ENCODE results near the gene SEMA3G. TPM values are rescaled to one million over a fixed set of nuclear protein-coding genes. Genes with fewer than 3 reads are reported as not detected.

Gene SEMA3G
- total RNA-seq, 2 experiments from 2014 or later, result not detected

DNA sequence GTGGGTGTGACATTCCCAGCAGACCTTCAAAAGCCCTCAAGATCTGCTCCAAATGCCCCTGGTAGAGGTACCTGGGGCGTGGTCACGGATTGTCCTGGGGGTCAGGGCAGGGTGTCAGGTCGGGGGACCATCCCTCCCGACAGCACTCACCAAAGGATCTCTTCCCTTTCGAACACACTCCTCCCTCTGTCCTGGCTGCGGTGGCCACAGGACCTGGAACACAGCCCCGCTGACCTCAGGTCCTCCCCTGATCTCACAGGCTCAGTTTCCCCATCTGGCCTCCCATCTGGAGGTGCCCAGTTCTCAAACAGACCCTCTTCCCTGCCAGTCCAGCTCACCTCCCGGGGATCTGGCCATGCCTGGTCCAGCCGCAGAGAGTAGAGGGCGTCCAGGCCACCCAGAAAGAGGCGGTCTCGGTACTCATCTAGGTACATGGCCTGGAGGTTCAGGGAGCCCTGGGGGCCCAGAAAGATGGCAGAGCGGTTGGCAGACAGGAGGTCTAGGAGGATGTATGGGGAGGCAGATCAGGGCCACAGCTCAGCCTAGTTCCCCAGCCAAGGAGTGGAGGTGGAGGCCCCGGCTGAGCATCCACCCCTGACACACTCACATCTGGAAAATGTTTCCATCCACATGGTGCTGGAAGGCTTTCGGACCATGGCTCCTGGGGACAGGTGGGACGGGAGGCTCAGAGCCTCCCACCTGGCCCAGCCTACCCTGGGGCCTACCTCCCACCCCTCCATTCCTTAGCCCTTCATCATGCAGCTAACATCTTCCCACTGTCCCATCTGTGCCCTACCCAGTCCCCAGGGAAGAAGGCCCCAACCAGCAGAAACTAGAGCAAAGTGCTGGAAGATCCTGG lies 2.3 kb downstream of the SEMA3G start:
- POLR2A ChIA-PET, result interaction anchor here (0.6 kb wide), 1 partner anchor 246 kb away, joined by 4 read pairs; no protein-coding TSS in a partner anchor
- Mint-ChIP-seq H3K4me3 (no peak overlapping the region), H3K27ac (no peak overlapping the region), H3K9me3 (no peaks in the 10 kb centered on the region), H3K4me1 (ENCODE audit: low read depth) (peaks cover 4% of the 10 kb centered on the region), H3K27me3 (no peaks in the 10 kb centered on the region), H3K36me3 (ENCODE audit: low read depth) (no peaks in the 10 kb centered on the region)
- intact Hi-C loops (cut with micrococcal nuclease), result no loop called here
- DNase-seq (no peak), ATAC-seq (no peak)
- CTCF ChIA-PET, result interaction anchor here (1.0 to 2.0 kb wide), 2 partner anchors 11 to 14 kb away, joined by 4 to 5 read pairs; partner anchors contain the start of gene TNNC1
- TF ChIP-seq, protein P1, sequence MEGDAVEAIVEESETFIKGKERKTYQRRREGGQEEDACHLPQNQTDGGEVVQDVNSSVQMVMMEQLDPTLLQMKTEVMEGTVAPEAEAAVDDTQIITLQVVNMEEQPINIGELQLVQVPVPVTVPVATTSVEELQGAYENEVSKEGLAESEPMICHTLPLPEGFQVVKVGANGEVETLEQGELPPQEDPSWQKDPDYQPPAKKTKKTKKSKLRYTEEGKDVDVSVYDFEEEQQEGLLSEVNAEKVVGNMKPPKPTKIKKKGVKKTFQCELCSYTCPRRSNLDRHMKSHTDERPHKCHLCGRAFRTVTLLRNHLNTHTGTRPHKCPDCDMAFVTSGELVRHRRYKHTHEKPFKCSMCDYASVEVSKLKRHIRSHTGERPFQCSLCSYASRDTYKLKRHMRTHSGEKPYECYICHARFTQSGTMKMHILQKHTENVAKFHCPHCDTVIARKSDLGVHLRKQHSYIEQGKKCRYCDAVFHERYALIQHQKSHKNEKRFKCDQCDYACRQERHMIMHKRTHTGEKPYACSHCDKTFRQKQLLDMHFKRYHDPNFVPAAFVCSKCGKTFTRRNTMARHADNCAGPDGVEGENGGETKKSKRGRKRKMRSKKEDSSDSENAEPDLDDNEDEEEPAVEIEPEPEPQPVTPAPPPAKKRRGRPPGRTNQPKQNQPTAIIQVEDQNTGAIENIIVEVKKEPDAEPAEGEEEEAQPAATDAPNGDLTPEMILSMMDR (IDR thresholded peaks at IDR 0.05), result no peak

DNA sequence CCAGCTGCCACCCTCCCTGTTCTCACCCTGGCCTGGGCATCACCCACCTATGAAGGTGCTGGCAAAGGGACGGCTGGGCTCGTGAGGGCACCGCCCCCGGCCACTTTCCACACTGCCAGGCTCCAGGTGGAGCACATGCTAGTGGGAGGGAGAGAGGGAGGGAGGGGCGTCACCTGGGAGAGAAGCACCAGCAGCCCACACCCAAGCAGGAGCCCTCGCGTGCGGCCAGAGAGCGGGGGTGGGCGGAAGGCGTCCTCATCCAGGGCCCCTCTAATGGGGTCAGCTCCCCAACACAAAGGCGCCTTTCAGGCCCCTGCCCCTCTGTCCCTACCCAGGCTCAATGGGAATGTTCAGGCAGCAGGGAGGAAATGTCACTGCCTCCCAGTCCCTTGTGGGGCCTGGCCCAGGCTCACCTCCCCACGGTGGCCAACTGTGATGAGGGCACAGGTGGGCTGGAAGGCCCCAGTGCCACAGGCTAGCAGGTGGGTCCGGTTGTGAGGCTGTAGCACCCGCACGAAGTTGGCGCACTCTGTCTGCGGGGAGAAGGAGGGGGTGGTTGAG lies 3.1 kb downstream of the SEMA3G start:
- intact Hi-C loops (cut with micrococcal nuclease), result no loop called here
- H3K4me1 Mint-ChIP-seq (ENCODE audit: low read depth), result peaks cover 2% of the 10 kb centered on the region
- POLR2A ChIA-PET, result interaction anchor here (0.6 kb wide), 1 partner anchor 245 kb away, joined by 4 read pairs; no protein-coding TSS in a partner anchor
- no peak for ATAC-seq
- H3K36me3 Mint-ChIP-seq (ENCODE audit: low read depth), result no peaks in the 10 kb centered on the region
- TF ChIP-seq, protein P1 (IDR thresholded peaks at IDR 0.05), result no peak
- CTCF ChIA-PET, result interaction anchor here (1.0 to 2.0 kb wide), 4 partner anchors 12 to 14 kb away, joined by 3 to 5 read pairs (median 4); partner anchors contain the start of gene TNNC1
- H3K27me3 Mint-ChIP-seq, result no peaks in the 10 kb centered on the region
- H3K27ac Mint-ChIP-seq, result no peak overlapping the region
- no peaks in the 10 kb centered on the region for H3K9me3 Mint-ChIP-seq
- DNase-seq, result no peak
- no peak overlapping the region for H3K4me3 Mint-ChIP-seq

DNA sequence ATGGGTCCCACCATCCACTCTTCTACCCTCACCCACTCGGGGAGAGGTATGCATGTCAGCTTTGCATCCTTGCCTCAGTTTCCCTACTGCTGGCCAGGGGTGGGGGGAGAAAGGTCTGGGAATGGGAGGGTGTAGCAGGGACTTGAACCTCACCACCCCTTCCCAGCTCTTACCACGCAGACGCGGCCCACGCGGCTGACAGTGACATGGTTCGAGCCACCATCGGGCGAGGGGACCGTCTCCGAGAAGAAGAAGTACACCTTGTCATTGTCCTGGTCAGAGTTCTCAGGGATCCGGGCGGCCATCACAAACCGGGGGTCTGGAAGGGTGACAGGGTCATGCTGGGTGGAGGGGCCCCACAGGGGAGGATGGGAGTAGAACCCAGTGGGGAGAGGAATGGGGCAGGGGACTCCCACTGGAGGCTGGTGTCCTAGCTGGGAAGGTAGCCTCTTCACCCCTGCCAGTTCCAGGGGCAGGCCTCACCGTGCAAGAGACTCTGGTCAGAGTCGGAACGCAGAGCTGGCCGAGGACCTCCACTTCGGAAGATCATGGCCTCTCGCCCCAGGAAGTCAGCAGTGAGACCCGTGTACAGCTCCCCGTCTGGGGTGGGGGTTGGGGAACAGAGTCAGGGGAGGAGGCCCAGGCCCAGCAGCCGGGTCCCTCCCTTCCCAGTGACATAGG lies 3.7 kb downstream of the SEMA3G start:
- TF ChIP-seq, protein P1 (IDR thresholded peaks at IDR 0.05), result no peak
- peaks cover 2% of the 10 kb centered on the region for H3K4me1 Mint-ChIP-seq (ENCODE audit: low read depth)
- DNase-seq (no peak), ATAC-seq (no peak)
- H3K27ac Mint-ChIP-seq, result no peak overlapping the region
- H3K4me3 Mint-ChIP-seq, result no peak overlapping the region
- H3K9me3 Mint-ChIP-seq, result no peaks in the 10 kb centered on the region
- H3K36me3 Mint-ChIP-seq (ENCODE audit: low read depth), result no peaks in the 10 kb centered on the region
- POLR2A ChIA-PET, result interaction anchor here (0.7 kb wide), 1 partner anchor 37 kb away, joined by 3 read pairs; no protein-coding TSS in a partner anchor
- intact Hi-C loops (cut with micrococcal nuclease), result no loop called here
- no peaks in the 10 kb centered on the region for H3K27me3 Mint-ChIP-seq
- CTCF ChIA-PET, result interaction anchor here (1.1 to 2.0 kb wide), 3 partner anchors 12 to 14 kb away, joined by 3 to 5 read pairs (median 4); partner anchors contain the start of gene TNNC1

DNA sequence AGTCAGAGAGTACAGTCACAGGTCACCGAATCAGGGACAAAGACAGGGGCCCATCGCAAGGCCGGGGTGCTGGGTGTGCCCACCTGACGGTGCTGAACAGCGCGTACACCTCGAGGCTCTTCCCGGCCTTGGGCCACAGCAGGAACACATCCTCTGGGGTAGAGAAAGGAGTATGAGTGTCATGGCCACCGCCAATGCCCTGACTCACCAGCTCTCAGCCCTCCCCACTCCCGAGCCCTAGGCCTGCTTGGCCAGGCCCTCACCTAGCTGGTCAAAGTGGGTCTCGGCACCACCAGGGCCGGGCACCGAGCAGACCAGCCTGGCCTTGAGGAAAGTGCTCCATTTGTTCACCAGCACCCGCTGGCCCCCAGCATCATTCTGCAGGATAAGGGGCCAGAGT lies 4.2 kb downstream of the SEMA3G start:
- Mint-ChIP-seq H3K36me3 (ENCODE audit: low read depth) (no peaks in the 10 kb centered on the region), H3K9me3 (no peaks in the 10 kb centered on the region), H3K4me1 (ENCODE audit: low read depth) (peaks cover 2% of the 10 kb centered on the region), H3K27ac (no peak overlapping the region), H3K4me3 (no peak overlapping the region), H3K27me3 (no peaks in the 10 kb centered on the region)
- CTCF ChIA-PET, result interaction anchor here (1.1 to 2.0 kb wide), 3 partner anchors 12 to 13 kb away, joined by 3 to 5 read pairs (median 4); partner anchors contain the start of gene TNNC1
- ATAC-seq, result no peak
- DNase-seq, result no peak
- TF ChIP-seq, protein P1 (IDR thresholded peaks at IDR 0.05), result no peak
- intact Hi-C loops (cut with micrococcal nuclease), result no loop called here
- POLR2A ChIA-PET, result interaction anchor here (0.7 kb wide), 1 partner anchor 36 kb away, joined by 3 read pairs; no protein-coding TSS in a partner anchor

Data from activated CD8-positive, alpha-beta T cell treated with anti-CD3 and anti-CD28 coated beads for 36 hours (primary cell).